K562 (cell line): ENCODE results near the gene KCNB1. TPM values are rescaled to one million over a fixed set of nuclear protein-coding genes. Genes with fewer than 3 reads are reported as not detected.

Source experiments
- ATAC-seq: fragments of 200-7000 bp; cut with Tn5 transposase; 3 replicates; pipeline ENCODE4 v1.9.1; 2020; ENCODE audit warnings: moderate library complexity
- BruUV-seq: library from RNA; stranded (reverse); fragments of 400-500 nt; replicated peaks from 2 replicates; lab custom pipeline; 2021; lab: Mats Ljungman, UMichigan
- CTCF ChIA-PET: fragments of 300-600 bp; formaldehyde crosslinking; extraction: SDS; loops from one replicate; lab custom pipeline; 2021; ENCODE audit warnings: low intra/inter-chr PET ratio; lab: Yijun Ruan, JAX
- POLR2A ChIA-PET: fragments of 300-600, 350-650 bp; sonication (Branson Sonifier 250); formaldehyde crosslinking; extraction: SDS; loops from one replicate; lab custom pipeline; 2021; ENCODE audit warnings: antibody characterized with exemption, inconsistent platforms; lab: Yijun Ruan, JAX
- DNase-seq, 4 experiments: peaks; one replicate each; pipeline versions ENCODE4 v3.0.0 to v3.0.0-alpha.2; 2011 to 2018; ENCODE audit warnings: low spot score in 3 of 4, mixed read lengths in 3 of 4; ENCODE audit errors: extremely low read depth in 1 of 4
- FAIRE-seq: peaks from 2 replicates; lab custom pipeline; 2011; peaks lifted over from hg19 to GRCh38; lab: Jason Lieb, UNC
- H2AFZ ChIP-seq: 2 replicates; pipeline ENCODE4 v1.6.0; 2011; ENCODE audit warnings: low read depth, low read length, control low read depth, inconsistent platforms
- H3K27ac ChIP-seq: fragments of 200-600 bp; 3 replicates; pipeline ENCODE4 v1.8.0; 2011; ENCODE audit warnings: low read depth, mild to moderate bottlenecking, control low read depth, inconsistent platforms, low read length, moderate library complexity, mixed read lengths; ENCODE audit errors: extremely low read depth
- H3K27me3 ChIP-seq, 2 experiments: fragments of 300-600 bp in 1 of 2; 2 replicates in 1 of 2; 3 replicates in 1 of 2; pipeline versions ENCODE4 v1.6.0 to v1.8.0; 2011; ENCODE audit warnings: inconsistent platforms in 2 of 2, low read length in 2 of 2, mild to moderate bottlenecking in 1 of 2, mixed read lengths in 1 of 2, moderate library complexity in 1 of 2; ENCODE audit not compliant: control insufficient read depth in 2 of 2, insufficient read depth in 2 of 2
- H3K36me3 ChIP-seq: fragments of 300-600 bp; 3 replicates; pipeline ENCODE4 v1.8.0; 2011; ENCODE audit warnings: mild to moderate bottlenecking, low read length, inconsistent platforms; ENCODE audit not compliant: control insufficient read depth, insufficient read depth
- H3K4me1 ChIP-seq, 2 experiments: fragments of 200-600 bp in 1 of 2; replicated peaks in 1 of 2; 2 replicates in 1 of 2; 3 replicates in 1 of 2; pipeline versions ENCODE4 v1.5.1 to v1.8.0; 2011; ENCODE audit warnings: inconsistent platforms in 2 of 2, low read length in 2 of 2, mild to moderate bottlenecking in 1 of 2, mixed read lengths in 1 of 2, moderate library complexity in 1 of 2; ENCODE audit not compliant: control insufficient read depth in 2 of 2, insufficient read depth in 2 of 2
- H3K4me2 ChIP-seq: 2 replicates; pipeline ENCODE4 v1.6.1; 2011; ENCODE audit warnings: low read length, control low read depth, inconsistent platforms, mixed read lengths; ENCODE audit not compliant: insufficient read depth
- H3K4me3 ChIP-seq: fragments of 200-600 bp; sonication (generic), shearing (Covaris generic); 2 replicates; pipeline ENCODE4 v1.5.1; 2016; ENCODE audit warnings: control low read depth, inconsistent platforms
- H3K79me2 ChIP-seq: fragments of 200-600 bp; 3 replicates; pipeline ENCODE4 v1.8.0; 2011; ENCODE audit warnings: low read length, inconsistent platforms; ENCODE audit not compliant: control insufficient read depth, insufficient read depth
- H3K9ac ChIP-seq, 2 experiments: 2 replicates each; pipeline versions ENCODE4 v1.6.0 to v1.6.1; 2011; ENCODE audit warnings: low read depth in 2 of 2, low read length in 2 of 2, control low read depth in 1 of 2, inconsistent platforms in 1 of 2, mild to moderate bottlenecking in 1 of 2, mixed read lengths in 1 of 2; ENCODE audit not compliant: insufficient read depth in 1 of 2
- H3K9me1 ChIP-seq: one replicate; pipeline ENCODE4 v1.6.0; 2011; ENCODE audit warnings: inconsistent platforms, mild to moderate bottlenecking, low read length, moderate library complexity; ENCODE audit not compliant: control insufficient read depth, insufficient read depth
- H3K9me3 ChIP-seq: replicated peaks from 2 replicates; pipeline ENCODE4 v1.5.1; 2011; ENCODE audit warnings: low read depth, low read length, inconsistent platforms; ENCODE audit not compliant: control insufficient read depth, insufficient read depth
- H4K20me1 ChIP-seq: replicated peaks from 2 replicates; pipeline ENCODE4 v1.6.1; 2011; ENCODE audit warnings: low read length, inconsistent platforms, mixed read lengths; ENCODE audit not compliant: control insufficient read depth, insufficient read depth
- BCLAF1 ChIP-seq, 2 experiments: fragments of 450-650 bp in 1 of 2; IDR thresholded peaks; 2 replicates each; pipeline ENCODE4 v1.6.1; 2011 to 2017; ENCODE audit warnings: low read depth in 2 of 2, antibody characterized with exemption in 1 of 2, borderline replicate concordance in 1 of 2, low read length in 1 of 2, mild to moderate bottlenecking in 1 of 2, mixed read lengths in 1 of 2; ENCODE audit not compliant: control insufficient read depth in 1 of 2
- CBX3 ChIP-seq, 2 experiments: IDR thresholded peaks; 1 replicate in 1 of 2; 2 replicates in 1 of 2; pipeline ENCODE4 v1.6.1; 2012; ENCODE audit warnings: inconsistent platforms in 2 of 2, low read length in 2 of 2, borderline replicate concordance in 1 of 2, control low read depth in 1 of 2
- CBX8 ChIP-seq: fragments of 200-600 bp; sonication (generic); IDR thresholded peaks from 2 replicates; pipeline ENCODE4 v1.6.1; 2012; ENCODE audit warnings: borderline replicate concordance, mixed run types, low read depth, mild to moderate bottlenecking, moderate library complexity, mixed read lengths, low read length, control low read depth, inconsistent platforms; ENCODE audit not compliant: poor library complexity, severe bottlenecking; ENCODE audit errors: extremely low read depth
- GABPA ChIP-seq: fragments of 200-800 bp; sonication (Bioruptor generic); conservative IDR thresholded peaks from 2 replicates; pipeline ENCODE4 v1.6.1; 2016; ENCODE audit warnings: low read depth, missing genetic modification characterization, missing compliant biosample characterization
- KDM1A ChIP-seq, 2 experiments: fragments of 450-650 bp; IDR thresholded peaks; 2 replicates each; pipeline ENCODE4 v1.6.1; 2016; ENCODE audit warnings: mild to moderate bottlenecking in 2 of 2
- NELFE ChIP-seq: IDR thresholded peaks from 2 replicates; pipeline ENCODE4 v1.6.1; 2011; ENCODE audit warnings: mild to moderate bottlenecking; ENCODE audit not compliant: insufficient read depth, insufficient read length
- NR2F6 ChIP-seq: fragments of 450-650 bp; formaldehyde crosslinking; IDR thresholded peaks from 2 replicates; pipeline ENCODE4 v1.4.0; 2020; ENCODE audit warnings: mild to moderate bottlenecking
- RFX7 ChIP-seq: fragments of 250-450 bp; sonication (Bioruptor Pico); IDR thresholded peaks from 2 replicates; pipeline ENCODE4 v1.5.1; 2021; ENCODE audit warnings: mild to moderate bottlenecking
- SAP30 ChIP-seq: fragments of 200-600 bp; sonication (generic); IDR thresholded peaks from 2 replicates; pipeline ENCODE4 v1.6.1; 2012; ENCODE audit warnings: borderline replicate concordance, low read depth, mild to moderate bottlenecking, moderate library complexity, low read length, control low read depth, inconsistent platforms; ENCODE audit not compliant: insufficient read depth, poor library complexity, severe bottlenecking
- SUPT5H ChIP-seq: fragments of 450-650 bp; IDR thresholded peaks from 2 replicates; pipeline ENCODE4 v1.6.1; 2016
- ZNF24 ChIP-seq: fragments of 450-650 bp; IDR thresholded peaks from 2 replicates; pipeline ENCODE4 v1.6.1; 2016
- ZSCAN32 ChIP-seq: fragments of 450-650 bp; formaldehyde crosslinking; IDR thresholded peaks from 2 replicates; pipeline ENCODE4 v1.4.0; 2020; ENCODE audit warnings: mild to moderate bottlenecking, moderate library complexity
- WGBS: fragments of 100-300 bp; shearing (Covaris generic); methylation state at CpG from one replicate; pipeline ENCODE4 v1.1.6; 2016; ENCODE audit warnings: low coverage, mixed read lengths; ENCODE audit not compliant: insufficient coverage; ENCODE audit errors: missing lambda C conversion rate; 5-methylcytosine and 5-hydroxymethylcytosine counted together
- in situ Hi-C: fragments of 300-500 bp; cut with MboI; formaldehyde crosslinking; loops from 4 replicates; pipeline ENCODE4 v1.15.0; 2018; ENCODE audit warnings: inconsistent platforms, mixed read lengths
- intact Hi-C: fragments of 100-400 bp; cut with micrococcal nuclease; formaldehyde crosslinking; loops from 2 replicates; pipeline ENCODE4 v1.14.2; 2022
- polyA plus RNA-seq, 8 experiments: library from polyadenylated mRNA; depleted of rRNA in 4 of 8; stranded (reverse) in 5 of 8; unstranded in 3 of 8; fragments of >200 nt; fragmentation: Nextera tagmentation in 2 of 8; fragmentation: Illumina TruSeq in 1 of 8; extraction: Ambion mirVana in 2 of 8; extraction: Trizol in 1 of 8; gene quantifications; 2 replicates each; pipeline versions ENCODE4 v1.2.1 to v1.2.3, GENCODE V29; 2011 to 2014; ENCODE audit warnings: inconsistent platforms in 1 of 8, missing spikeins in 1 of 8
- total RNA-seq, 7 experiments: library from RNA; depleted of rRNA in 6 of 7; stranded (reverse); fragments of >200 nt in 6 of 7; fragmentation: Illumina TruSeq in 2 of 7; extraction: Trizol in 2 of 7; gene quantifications; 2 replicates each; pipeline versions ENCODE4 v1.2.1 to v1.2.3, GENCODE V29; 2011 to 2021; ENCODE audit warnings: low replicate concordance in 1 of 7

KCNB1 gene
- total and polyA plus RNA-seq, 9 of the 15 experiments (the other 6 are each of a cell fraction or from before 2014, with no cell fraction given), result 0.01 to 0.06 TPM; not detected in 7

GRCh38 chr20:49339123-49339522, 143.3 kb downstream of the KCNB1 start:
- H3K9me3 ChIP-seq, result no peaks in the 10 kb centered on the region
- peaks cover 10 to 36% of the 10 kb centered on the region in 2 experiments for H3K27me3 ChIP-seq
- H3K4me1 ChIP-seq, result peaks cover 0 to 4% of the 10 kb centered on the region in 2 experiments; a peak in 1 of 5 replicates
- FAIRE-seq, result no peak
- no peak for DNase-seq
- H2AFZ ChIP-seq, result no peak overlapping the region
- H3K79me2 ChIP-seq, result no peaks in the 10 kb centered on the region
- no peak for ATAC-seq
- H3K36me3 ChIP-seq, result no peaks in the 10 kb centered on the region
- H3K27ac ChIP-seq, result no peak overlapping the region
- no peaks in the 10 kb centered on the region for H3K9me1 ChIP-seq
- intact Hi-C loops (no loop called here), in situ Hi-C loops (loop anchor here (10.0 to 25.0 kb wide), 2 partner anchors 176 to 548 kb away; no protein-coding TSS in a partner anchor)
- under 1% methylated on average over 9 of the region's 9 CpGs for WGBS
- TF ChIP-seq SAP30, result no peak
- peak; percentile 56 for TF ChIP-seq CBX8
- no peak overlapping the region for H3K9ac ChIP-seq
- no peak overlapping the region for H3K4me3 ChIP-seq
- H4K20me1 ChIP-seq, result no peaks in the 10 kb centered on the region
- BruUV-seq, result no TSS peak
- CTCF ChIA-PET, result interaction anchor here (0.5 kb wide), 1 partner anchor 144 kb away, joined by 3 read pairs; the partner anchor contains the start of gene KCNB1
- no peak overlapping the region for H3K4me2 ChIP-seq
- POLR2A ChIA-PET, result no interaction called here

DNA sequence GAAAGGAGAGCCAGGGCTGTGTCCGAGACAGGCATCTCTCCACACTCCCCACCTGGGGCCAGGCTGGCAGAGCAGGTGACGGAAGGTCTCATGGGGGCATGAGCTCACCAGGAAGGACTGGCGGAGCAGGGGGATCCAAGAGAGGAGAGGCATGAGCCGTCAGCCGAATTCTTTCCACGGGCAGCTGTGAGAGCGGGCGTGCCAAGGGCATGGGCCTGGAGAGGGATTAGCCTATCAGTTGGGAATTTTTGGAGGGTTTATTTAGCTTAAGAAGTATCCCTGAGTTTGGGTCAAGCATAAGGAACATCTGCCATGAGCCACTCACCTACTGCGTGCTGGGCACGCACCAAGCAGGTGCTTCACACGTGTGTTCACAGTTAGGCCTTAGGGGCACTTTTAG, 144.4 kb downstream of the KCNB1 start:
- Histone ChIP-seq H3K4me1 (peaks cover 0 to 4% of the 10 kb centered on the region in 2 experiments; a peak in 2 of 5 replicates), H3K4me2 (no peak overlapping the region)
- CTCF ChIA-PET, result interaction anchor here (0.5 kb wide), 1 partner anchor 209 kb away, joined by 3 read pairs; no protein-coding TSS in a partner anchor
- no peak for TF ChIP-seq NR2F6 (CRISPR knock-in tag)
- TF ChIP-seq SUPT5H, result no peak
- no peak for TF ChIP-seq KDM1A (IDR thresholded peaks at IDR 0.05)
- TF ChIP-seq NELFE, result no peak
- TF ChIP-seq CBX3 (IDR thresholded peaks at IDR 0.05; ENCODE audit: borderline replicate concordance in 1 of 2, low read length in 2 of 2), result no peak
- TF ChIP-seq ZNF24, result no peak
- TF ChIP-seq GABPA (tag), result no peak
- TF ChIP-seq ZSCAN32 (CRISPR knock-in tag), result no peak
- no peak for TF ChIP-seq RFX7 (CRISPR knock-in tag)
- TF ChIP-seq BCLAF1 (IDR thresholded peaks at IDR 0.05; ENCODE audit: borderline replicate concordance in 1 of 2, control insufficient read depth in 1 of 2, low read depth in 2 of 2, low read length in 1 of 2), result no peak
- TF ChIP-seq, all 486 proteins: peak for 0
- Histone ChIP-seq H3K9me1 (no peaks in the 10 kb centered on the region), H3K27me3 (peaks cover 5 to 31% of the 10 kb centered on the region in 2 experiments), H3K9me3 (no peaks in the 10 kb centered on the region), H3K27ac (no peak overlapping the region), H2AFZ (no peak overlapping the region), H3K36me3 (no peaks in the 10 kb centered on the region), H4K20me1 (0 out of 2 replicates have a peak, but pooled peaks cover 5% of the 10 kb centered on the region), H3K4me3 (no peak overlapping the region), H3K79me2 (no peaks in the 10 kb centered on the region), H3K9ac (no peak overlapping the region)
- in situ Hi-C loops (loop anchor here (10.0 to 25.0 kb wide), 2 partner anchors 177 to 549 kb away; no protein-coding TSS in a partner anchor), intact Hi-C loops (no loop called here)
- DNase-seq (no peak), ATAC-seq (no peak), FAIRE-seq (no peak)
- POLR2A ChIA-PET, result no interaction called here
- BruUV-seq, result no TSS peak
- WGBS, result 6% methylated on average over 11 of the region's 11 CpGs
